HG03460 (cell line): ENCODE data around the gene PPP2R5D.
A peak's percentile ranks its signal among the peaks of the same experiment; 100 is the strongest.
"Not testable (repeated sequence)": the region's sequence is repeated elsewhere in the genome, so short reads cannot be mapped to it uniquely, and the experiment has no call there.

Experiments used
- ATAC-seq: cut with Tn5 transposase; IDR thresholded peaks from one replicate; pipeline ENCODE4 v1.9.1; 2021; ENCODE audit not compliant: unreplicated experiment

The PPP2R5D gene

DNA sequence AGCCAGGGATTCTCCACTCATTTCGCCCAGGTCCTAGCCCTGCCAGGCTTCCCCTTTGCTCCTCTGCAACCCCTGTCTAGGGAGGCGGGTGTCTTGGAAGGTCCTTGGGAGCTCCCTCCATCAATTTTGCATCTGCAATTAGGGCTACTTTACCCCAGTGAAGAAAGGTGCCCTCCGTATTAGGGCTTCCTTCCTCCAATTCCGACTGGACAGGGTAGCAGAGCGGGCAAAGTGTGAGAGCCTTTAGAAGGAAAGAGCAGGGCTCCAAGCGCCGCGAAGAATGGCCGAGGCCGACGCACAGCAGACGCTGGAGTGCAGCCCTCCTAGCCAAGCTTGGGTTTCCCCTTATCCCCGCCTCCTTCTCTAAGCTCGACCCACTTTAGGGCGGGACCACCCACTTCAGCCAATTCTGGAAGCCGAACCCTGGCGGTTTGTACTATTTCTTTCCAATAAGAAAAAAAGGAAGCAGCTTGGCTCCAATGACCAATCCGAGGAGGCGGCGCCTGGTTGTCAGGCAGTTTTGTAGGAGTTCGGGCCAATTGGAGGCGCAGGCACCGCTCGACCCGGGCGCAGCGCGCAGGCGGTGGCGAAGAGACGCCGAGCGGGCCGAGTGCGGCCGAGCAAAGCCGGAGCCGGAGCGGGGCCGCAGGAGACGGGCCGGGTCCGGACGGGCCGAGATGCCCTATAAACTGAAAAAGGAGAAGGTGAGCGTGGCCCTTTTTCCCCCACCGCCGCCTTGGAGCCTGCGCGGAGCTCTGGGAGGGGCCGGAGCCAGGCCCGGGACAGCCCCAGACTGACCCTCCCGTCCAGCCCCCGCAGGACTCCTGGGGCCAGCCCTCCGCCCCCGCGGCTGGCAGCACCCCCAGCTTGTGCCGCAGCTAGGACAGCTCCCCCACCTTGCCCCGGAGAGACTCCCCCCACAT lies at the start of gene PPP2R5D:
Gene PPP2R5D (plus strand): TSS at position 570 of the 923 bp plus-strand sequence. CDS start 108 bp downstream, at position 678.
- peak; percentile 94 for ATAC-seq

DNA sequence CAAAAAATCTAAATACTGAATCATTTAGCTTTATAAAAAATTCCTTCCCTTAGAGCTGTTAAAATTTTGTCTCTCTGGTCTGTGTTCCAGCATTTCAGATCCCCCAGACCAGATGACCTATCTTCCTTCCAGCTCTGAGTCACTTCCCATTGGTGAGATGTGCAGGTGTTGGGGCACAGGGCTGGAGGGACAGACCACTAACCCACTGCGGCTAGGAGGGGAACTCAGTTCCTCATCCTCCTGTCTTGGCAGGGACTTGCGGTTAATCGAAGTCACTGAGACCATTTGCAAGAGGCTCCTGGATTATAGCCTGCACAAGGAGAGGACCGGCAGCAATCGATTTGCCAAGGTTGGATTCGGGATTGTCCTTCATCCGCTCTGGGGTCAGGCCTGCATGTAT lies 49.0 kb upstream of the PPP2R5D start:
- ATAC-seq = no peak

DNA sequence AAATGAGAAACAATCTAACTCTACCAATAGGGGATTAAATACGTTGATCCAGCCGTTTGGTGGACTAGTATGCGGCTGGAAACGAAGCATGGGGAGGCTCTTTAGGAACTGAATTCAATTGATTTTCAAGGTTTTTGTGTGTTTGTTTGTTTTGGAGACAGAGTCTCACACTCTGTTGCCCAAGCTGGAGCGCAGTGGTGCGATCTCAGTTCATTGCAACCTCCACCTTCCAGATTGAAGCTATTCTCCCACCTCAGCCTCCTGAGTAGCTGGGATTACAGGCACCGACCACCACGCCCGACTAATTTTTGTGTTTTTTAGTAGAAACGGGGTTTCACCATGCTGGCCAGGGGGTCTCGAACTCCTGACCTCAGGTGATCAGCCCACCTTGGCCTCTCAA lies 48.0 kb upstream of the PPP2R5D start:
- no peak for ATAC-seq

DNA sequence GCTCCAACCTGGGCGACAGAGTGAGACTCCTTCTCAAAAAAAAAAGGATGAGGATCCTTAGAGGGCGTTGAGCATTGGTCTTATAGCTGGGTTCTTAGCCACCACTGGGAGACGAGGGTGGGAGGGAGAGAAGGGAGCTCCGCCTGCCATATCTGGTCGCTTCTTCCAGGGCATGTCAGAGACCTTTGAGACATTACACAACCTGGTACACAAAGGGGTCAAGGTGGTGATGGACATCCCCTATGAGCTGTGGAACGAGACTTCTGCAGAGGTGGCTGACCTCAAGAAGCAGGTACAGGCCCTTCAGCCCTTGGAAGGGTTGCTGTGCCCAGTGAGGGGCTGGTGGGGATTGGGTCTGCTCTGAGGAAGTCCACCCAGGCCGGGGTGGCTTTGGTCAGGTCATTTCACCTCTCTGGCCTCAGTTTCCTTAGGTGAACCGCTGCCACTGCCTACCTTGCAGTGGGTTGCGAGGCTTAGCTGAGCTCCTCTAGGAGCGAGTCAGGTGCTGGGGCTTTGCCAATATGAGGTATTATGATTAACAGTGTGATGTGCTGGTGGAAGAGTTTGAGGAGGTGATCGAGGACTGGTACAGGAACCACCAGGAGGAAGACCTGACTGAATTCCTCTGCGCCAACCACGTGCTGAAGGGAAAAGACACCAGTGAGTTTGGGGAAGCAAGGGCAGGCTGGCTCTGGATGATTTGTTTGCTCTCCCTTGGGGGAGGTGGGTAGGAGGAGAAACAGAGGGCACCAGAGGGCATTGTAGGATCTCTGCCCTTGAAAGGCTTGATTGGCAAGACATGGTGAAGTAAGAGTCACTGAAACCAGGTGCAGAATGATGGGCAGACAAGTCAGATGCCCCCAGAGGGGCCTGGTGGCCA lies 46.6 kb upstream of the PPP2R5D start:
- no peak for ATAC-seq

DNA sequence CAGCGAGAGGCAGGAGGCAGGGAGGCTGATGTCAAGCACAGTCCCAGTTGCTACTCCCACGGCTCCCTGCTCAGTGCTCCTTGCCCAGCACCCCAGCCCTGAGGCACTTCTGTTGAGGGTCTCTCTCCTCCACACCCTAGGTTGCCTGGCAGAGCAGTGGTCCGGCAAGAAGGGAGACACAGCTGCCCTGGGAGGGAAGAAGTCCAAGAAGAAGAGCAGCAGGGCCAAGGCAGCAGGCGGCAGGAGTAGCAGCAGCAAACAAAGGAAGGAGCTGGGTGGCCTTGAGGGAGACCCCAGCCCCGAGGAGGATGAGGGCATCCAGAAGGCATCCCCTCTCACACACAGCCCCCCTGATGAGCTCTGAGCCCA lies 46.0 kb upstream of the PPP2R5D start:
- no peak for ATAC-seq

DNA sequence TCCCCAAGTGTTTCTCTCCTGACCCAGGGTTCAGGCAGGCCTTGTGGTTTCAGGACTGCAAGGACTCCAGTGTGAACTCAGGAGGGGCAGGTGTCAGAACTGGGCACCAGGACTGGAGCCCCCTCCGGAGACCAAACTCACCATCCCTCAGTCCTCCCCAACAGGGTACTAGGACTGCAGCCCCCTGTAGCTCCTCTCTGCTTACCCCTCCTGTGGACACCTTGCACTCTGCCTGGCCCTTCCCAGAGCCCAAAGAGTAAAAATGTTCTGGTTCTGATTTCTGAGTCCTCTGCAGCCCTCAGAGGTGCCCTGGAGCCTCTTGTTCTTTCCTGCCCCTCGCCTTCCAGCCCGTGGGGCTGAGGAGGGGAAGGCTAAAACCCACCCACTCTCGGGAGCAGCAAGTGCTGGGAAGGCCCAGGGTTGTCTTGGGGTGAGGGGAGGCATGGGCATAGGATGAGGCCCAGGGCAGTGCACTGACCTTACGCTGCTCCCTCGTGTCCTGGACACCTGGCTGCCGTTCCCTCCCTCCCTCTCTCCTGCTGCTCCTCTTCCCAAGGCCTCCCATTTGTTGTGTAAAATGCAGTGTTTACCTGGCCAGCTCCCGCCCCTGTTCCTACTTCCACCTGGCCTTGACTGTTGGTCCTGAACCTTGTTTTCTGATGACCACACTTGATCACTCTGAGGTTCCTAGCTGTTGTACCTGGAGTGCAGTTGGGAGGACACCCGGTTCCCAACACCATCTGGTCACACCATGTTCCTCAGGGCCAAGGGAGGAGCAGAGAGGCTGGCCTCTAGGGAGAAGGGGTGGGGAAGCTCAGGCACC lies 45.2 kb upstream of the PPP2R5D start:
- ATAC-seq = no peak

DNA sequence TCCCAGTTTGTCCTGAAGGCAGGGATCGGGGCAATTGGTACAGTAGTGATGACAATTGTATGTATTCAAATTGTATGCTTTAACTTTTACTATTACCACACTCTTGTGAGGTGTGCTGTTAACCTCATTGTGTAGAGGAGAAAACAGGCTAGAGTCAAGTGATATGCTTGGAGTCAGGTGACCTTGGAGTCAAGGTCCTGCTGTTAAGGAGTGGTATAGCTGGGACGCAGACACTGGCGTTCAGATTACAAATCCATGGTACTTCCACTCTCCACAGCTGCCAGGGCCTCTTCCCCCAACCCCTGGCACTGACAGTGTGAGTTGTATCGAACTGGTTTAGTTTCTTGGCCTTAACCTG lies 44.6 kb upstream of the PPP2R5D start:
- ATAC-seq = no peak

DNA sequence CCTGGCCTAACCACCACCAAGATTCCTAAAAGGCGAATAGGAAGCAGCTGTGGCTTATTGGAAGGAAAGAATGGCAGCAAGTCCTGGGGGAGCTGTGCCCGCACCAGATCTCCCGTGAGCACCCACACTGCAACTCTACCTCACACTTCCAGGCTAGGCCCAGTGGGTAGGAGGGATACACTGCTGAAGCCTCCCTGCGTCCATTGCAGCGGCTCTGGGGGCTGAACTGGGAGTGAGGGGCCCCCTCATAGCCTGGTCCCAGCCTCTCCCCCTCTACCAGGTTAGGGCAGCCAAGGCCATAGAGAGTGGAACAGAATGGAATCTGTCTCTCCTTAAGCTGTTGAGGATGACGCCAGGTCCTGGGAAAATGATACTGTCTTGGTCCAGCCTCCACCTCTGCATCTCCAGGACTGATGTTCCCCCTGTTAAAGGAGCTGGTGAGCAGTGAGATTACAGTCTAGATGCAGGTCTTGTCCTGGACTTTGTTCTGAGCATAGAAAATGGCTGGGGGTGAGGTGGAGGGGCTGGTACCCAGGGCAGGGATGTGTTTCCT lies 43.8 kb upstream of the PPP2R5D start:
- no peak for ATAC-seq

DNA sequence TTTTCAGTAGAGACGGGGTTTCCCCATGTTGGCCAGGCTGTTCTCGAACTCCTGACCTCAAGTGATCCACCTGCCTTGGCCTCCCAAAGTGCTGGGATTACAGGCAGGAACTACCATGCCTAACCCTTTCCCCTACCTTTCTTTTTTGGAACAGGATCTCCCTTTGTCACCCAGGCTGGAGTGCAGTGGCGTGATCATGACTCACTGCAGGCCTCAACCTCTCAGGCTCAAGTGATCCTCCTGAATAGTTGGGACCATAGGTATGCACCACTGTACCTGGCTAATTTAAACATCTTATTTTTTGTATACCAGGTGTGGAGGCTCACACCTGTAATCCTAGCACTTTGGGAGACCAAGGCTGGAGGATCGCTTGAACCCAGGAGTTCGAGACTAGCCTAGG lies 43.0 kb upstream of the PPP2R5D start:
- ATAC-seq = not testable (repeated sequence)

DNA sequence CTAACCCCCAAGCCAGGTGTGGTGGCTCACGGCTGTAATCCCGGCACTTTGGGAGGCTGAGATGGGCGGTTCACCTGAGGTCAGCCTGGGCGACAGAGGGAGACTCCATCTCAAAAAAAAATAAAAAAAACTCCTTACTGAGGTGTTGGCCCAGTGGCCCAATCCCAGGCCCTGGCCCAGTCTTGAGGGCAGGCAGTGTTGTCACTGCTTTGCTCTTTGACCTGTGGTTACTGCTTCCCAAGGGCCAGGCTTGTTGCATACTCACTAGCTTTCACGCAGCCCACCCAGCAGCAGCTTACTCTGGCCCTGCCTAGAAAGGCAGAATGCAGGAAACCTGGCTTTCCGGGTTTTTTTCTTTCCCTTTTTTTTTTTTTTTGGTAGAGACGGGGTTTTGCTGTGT lies 41.9 kb upstream of the PPP2R5D start:
- no peak for ATAC-seq

DNA sequence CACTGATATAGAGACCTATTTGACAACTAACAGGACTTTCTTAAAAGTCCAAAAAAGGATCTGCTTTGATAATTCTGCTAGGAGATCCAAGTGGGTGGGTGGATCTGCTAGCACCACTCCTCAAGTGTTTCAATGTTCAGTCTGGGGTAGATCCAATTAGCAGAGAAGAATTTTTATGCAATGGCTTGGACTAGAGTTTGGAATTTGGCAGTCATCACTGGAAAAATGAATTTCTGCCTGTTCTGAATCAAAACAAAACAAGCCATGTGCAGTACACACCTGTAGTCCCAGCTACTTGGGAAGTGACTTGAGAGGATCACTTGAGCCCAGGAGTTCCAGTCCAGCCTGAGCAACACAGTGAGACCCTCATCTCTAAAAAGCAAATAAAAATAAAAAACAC lies 36.4 kb upstream of the PPP2R5D start:
- no peak for ATAC-seq

DNA sequence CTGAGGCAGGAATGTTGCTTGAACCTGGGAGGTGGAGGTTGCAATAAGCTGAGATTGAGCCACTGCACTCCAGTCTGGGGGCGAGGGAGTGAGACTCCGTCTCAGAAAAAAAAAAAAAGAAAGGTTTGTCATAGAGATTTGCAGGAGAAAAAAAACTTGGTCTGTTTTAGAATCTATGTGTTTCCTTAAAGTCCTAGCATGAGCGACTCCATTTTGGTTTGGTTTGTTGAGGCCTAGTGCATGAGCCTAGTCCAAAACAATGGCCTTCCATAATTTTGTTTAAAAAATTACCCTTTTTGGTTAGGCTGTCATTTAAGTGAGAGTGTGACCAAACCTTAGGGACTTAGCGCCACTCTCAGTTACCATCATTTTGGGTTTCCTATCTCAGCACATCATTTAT lies 32.0 kb upstream of the PPP2R5D start:
- ATAC-seq = no peak

DNA sequence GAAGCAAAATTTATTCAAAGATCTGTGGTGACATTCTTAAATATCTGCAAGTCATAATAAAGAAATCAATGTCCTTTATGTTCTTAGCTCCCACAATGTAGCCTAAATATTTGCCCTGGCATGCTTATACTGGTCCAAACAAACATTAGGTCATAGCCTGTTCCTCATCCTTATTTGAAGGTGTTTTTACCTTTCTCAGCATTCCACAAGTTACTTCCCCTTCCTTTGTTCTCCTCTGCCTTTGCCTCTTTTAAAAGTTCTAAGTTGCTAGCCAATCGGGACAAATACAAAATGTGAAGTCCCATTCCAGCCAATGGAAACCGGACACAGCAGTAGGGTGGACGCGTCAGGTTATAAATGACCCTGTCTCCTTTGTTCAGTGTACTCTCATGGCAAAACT lies 30.0 kb upstream of the PPP2R5D start:
- not testable (repeated sequence) for ATAC-seq

DNA sequence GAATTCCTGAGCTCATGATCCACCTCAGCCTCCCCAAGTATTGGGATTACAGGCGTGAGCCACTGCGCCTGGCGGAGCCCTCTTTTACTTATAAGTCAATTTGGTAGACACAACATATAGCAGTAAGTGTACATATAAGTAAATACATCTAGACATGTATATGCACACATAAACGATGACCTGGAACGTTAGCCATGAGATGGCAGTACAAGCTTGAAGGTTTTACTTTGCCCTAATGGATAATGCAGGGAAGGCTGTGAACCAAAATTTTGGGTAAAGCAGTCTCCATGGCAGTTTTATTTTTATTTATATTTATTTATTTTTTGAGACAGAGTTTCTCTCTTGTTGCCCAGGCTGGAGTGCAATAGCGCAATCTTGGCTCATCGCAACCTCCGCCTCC lies 26.2 kb upstream of the PPP2R5D start:
- ATAC-seq = no peak

DNA sequence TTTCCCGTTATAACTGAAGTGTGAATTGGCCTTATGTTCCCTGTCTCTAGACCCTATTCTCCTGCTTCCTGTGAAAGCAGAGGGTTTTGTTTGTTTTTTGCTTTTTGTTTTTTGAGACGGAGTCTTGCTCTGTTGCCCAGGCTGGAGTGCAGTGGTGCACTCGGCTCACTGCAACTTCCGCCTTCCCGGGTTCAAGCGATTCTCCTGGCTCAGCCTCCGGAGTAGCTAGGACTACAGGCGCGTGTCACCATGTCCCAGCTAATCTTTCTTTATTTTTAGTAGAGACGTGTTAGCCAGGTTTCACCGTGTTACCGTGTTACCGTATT lies 24.5 kb upstream of the PPP2R5D start:
- ATAC-seq = no peak

DNA sequence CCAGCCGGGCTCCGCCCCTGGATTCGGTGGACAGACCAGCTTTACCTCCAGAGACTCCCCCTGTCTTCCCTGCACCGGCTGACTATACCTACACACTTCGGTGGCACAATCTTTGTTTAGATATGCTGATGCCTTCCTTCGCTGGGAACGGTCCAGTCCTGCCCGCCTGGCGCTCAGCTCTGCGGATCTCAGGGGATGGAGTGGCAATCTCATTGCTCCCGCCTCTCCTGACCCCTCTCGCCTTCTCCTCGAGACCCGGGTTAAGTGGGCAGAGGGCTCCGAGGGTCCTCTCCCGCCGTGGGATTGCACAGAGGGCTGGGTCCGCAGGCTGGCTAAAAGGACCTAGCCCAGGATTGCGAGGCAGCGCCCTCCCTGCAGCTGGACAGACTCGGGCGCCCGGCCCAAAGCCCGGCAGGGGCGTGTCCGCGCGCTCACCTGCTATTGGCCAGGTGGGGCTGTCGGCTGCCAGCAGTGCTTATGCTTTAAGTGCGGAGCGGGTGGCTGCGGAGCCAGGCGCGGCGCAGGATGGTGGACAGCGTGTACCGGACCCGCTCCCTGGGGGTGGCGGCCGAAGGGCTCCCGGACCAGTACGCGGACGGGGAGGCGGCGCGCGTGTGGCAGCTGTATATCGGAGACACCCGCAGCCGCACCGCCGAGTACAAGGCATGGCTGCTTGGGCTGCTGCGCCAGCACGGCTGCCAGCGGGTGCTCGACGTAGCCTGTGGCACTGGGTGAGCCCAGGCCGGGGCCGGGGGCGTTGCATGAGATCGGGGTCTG lies 23.9 kb upstream of the PPP2R5D start, which contains the start of gene GNMT:
Gene GNMT (plus strand): TSS at position 512 of the 777 bp plus-strand sequence. CDS start 14 bp downstream, at position 526.
- no peak for ATAC-seq

DNA sequence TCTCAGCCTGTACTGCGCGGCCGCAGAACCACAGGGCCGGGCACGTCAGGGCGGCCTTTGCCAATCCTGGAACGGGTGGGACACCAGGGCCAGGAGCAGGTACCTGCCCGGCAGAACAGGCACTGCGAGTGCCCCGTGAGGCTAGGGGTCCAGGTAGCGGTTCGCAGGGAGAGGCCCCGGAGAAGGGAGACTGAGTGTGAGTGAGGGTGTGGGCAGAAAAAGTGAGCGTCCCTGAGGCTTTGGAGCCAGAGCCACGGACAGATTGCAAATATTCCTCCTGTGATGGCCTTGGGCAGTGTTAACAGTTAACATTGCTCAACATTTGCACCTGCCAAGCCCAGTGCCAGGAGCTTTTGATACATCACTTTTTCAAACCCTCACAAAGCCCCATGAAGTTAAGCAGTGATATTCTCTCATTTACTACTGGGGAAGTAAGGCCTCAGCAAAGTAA lies 23.3 kb upstream of the PPP2R5D start:
- ATAC-seq = no peak

DNA sequence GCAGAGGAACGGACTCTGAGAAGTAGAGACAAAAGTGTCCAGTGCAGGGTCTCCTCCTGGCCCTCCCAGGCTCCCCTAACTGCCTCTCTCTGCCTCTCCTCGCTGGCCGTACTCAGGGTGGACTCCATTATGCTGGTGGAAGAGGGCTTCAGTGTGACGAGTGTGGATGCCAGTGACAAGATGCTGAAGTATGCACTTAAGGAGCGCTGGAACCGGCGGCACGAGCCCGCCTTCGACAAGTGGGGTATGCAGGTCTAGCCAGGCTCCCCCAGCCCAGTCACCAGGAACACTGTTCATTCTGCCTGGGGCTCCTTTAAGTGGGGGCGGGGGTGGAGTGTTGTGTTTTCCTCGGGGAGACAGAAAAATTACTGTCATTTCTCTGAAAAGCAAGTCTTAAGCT lies 22.3 kb upstream of the PPP2R5D start:
- no peak for ATAC-seq

DNA sequence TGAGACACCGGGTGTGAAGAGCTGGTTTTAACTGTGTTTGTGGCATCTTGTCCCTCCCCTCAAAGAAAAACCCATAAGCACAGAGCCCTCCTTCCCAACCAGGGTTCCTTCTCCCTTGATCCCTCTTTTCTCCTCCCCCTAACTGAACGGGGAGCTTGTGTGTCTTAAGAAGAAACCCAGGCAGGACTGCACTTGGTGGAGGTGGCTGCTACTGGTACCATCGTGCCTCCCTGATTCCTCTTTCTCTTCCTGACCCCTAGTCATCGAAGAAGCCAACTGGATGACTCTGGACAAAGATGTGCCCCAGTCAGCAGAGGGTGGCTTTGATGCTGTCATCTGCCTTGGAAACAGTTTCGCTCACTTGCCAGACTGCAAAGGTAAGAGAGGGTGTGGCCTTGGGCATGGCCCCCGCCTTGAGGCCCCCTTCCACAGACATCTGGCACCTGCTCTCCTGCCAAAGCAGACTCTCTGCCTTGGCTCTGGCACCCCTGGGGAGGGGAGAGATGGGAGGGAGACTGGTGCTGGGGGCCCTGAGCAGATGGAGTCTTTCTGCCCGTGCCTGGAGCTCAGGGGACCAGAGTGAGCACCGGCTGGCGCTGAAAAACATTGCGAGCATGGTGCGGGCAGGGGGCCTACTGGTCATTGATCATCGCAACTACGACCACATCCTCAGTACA lies 21.7 kb upstream of the PPP2R5D start:
- no peak for ATAC-seq
